H1 (cell line): ENCODE measurements around the gene LIN28B.

ENCODE experiments used
- BACH1 ChIP-seq: IDR thresholded peaks from 2 replicates; pipeline ENCODE4 v1.6.1; 2012; ENCODE audit warnings: low read length, improper control_type of control experiment
- GABPA ChIP-seq: IDR thresholded peaks from 2 replicates; pipeline ENCODE4 v1.6.1; 2011; ENCODE audit warnings: mild to moderate bottlenecking, low read length, moderate library complexity, borderline replicate concordance; ENCODE audit not compliant: insufficient read depth
- POLR2A ChIP-seq, 2 experiments: IDR thresholded peaks; 1 replicate in 1 of 2; 2 replicates in 1 of 2; pipeline ENCODE4 v1.6.1; 2011; ENCODE audit warnings: low read depth in 2 of 2, low read length in 2 of 2, mild to moderate bottlenecking in 2 of 2; ENCODE audit errors: control extremely low read depth in 1 of 2
- RAD21 ChIP-seq, 2 experiments: IDR thresholded peaks in 1 of 2; conservative IDR thresholded peaks in 1 of 2; 2 replicates each; pipeline ENCODE4 v1.6.1; 2011; ENCODE audit warnings: low read depth in 2 of 2, low read length in 2 of 2, improper control_type of control experiment in 1 of 2, inconsistent platforms in 1 of 2, mild to moderate bottlenecking in 1 of 2, moderate library complexity in 1 of 2

GRCh38 chr6:105109955-105110895 lies 153.3 kb downstream of the LIN28B start:
- TF ChIP-seq GABPA = no peak
- no peak for TF ChIP-seq POLR2A (IDR thresholded peaks at IDR 0.05; ENCODE audit: control extremely low read depth in 1 of 2, low read depth in 2 of 2, low read length in 2 of 2)
- no peak for TF ChIP-seq RAD21 (IDR thresholded peaks at IDR 0.05 in 1 of 2, conservative IDR thresholded peaks at IDR 0.05 in 1 of 2; ENCODE audit: low read depth in 2 of 2, low read length in 2 of 2)
- no peak for TF ChIP-seq BACH1
